ENCODE measurements around the gene CDH10. TPM values are rescaled to one million over a fixed set of nuclear protein-coding genes. Genes with fewer than 3 reads are reported as not detected.

The CDH10 gene
- total and polyA plus RNA-seq, 3 experiments from 2014 or later, result not detected

DNA sequence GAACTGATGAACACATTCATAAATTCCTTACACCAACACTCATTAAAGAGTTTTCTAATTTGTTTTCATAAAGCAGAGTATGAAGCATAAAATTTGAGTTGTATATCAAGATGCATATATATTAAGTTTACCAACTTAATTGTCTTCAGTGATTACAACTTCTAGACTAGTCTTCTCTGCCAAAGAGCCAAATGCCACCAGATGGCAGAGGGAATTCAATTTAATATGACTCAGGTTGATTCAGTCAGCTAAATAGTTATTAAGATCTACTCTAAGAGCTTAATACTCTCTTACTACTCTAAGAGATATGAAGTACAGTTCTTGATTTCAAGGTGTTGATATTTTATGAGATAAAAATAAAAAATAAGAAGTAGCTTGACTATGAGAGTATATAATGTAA, 53.4 kb downstream of the CDH10 start:
- Mint-ChIP-seq H3K27me3 (no peaks in the 10 kb centered on the region), H3K4me3 (no peak overlapping the region)
- no peaks in the 10 kb centered on the region for H3K36me3 ChIP-seq (ENCODE audit: insufficient read depth, low read length)

GRCh38 chr5:24589566-24589965, 55.2 kb downstream of the CDH10 start:
- H3K27me3 Mint-ChIP-seq, result no peaks in the 10 kb centered on the region
- Histone ChIP-seq H3K27me3 (ENCODE audit: insufficient read depth, low read length, poor library complexity, severe bottlenecking) (no peaks in the 10 kb centered on the region), H3K4me1 (ENCODE audit: insufficient read depth, low read length) (no peaks in the 10 kb centered on the region), H3K27ac (ENCODE audit: low read depth, low read length) (no peak overlapping the region), H3K4me3 (ENCODE audit: low read length) (no peak overlapping the region), H3K9me3 (ENCODE audit: low read length) (no peaks in the 10 kb centered on the region), H3K36me3 (ENCODE audit: insufficient read depth, low read length) (no peaks in the 10 kb centered on the region)
- H3K9me3 Mint-ChIP-seq, result peaks cover 6 to 20% (median 10%) of the 10 kb centered on the region in 5 donors
- H3K36me3 Mint-ChIP-seq, result no peaks in the 10 kb centered on the region
- CTCF ChIA-PET, result no interaction called here
- no peak overlapping the region for H3K27ac Mint-ChIP-seq
- no peak overlapping the region for H3K4me3 Mint-ChIP-seq
- DNase-seq, result no peak
- POLR2A ChIA-PET, result no interaction called here
- no peaks in the 10 kb centered on the region for H3K4me1 Mint-ChIP-seq

More for the DNA sequence above, 53.4 kb downstream of the CDH10 start:
- no peaks in the 10 kb centered on the region for H3K4me1 ChIP-seq (ENCODE audit: insufficient read depth, low read length)
- no peak overlapping the region for H3K27ac ChIP-seq (ENCODE audit: low read depth, low read length)
- no peaks in the 10 kb centered on the region for H3K9me3 ChIP-seq (ENCODE audit: low read length)
- no peak overlapping the region for H3K4me3 ChIP-seq (ENCODE audit: low read length)
- DNase-seq, result no peak
- CTCF ChIA-PET, result no interaction called here
- H3K9me3 Mint-ChIP-seq, result peaks cover 4 to 11% (median 6%) of the 10 kb centered on the region in 5 donors
- POLR2A ChIA-PET, result no interaction called here
- H3K27ac Mint-ChIP-seq, result no peak overlapping the region
- H3K36me3 Mint-ChIP-seq, result no peaks in the 10 kb centered on the region
- no peaks in the 10 kb centered on the region for H3K27me3 ChIP-seq (ENCODE audit: insufficient read depth, low read length, poor library complexity, severe bottlenecking)
- H3K4me1 Mint-ChIP-seq, result no peaks in the 10 kb centered on the region

DNA sequence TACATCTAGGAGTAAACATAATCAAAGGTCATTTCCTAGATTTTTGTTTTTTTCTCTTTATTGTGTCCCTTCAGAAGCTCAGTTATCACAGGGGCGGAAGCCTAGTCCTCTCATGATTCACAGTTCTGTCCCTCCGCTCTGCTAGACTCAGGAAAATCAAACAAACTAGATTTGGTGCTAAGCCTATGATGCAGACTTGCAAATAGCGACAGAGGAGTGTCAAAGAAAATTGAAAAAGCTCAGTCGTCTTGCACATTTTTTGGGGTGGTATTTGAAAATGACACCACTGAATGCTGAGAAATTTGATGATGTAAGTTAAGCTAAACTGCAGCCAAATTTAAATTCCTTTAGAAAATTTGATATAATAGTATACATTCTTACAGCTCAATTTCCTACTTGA, 59.0 kb downstream of the CDH10 start:
- Histone ChIP-seq H3K27ac (ENCODE audit: low read depth, low read length) (no peak overlapping the region), H3K27me3 (ENCODE audit: insufficient read depth, low read length, poor library complexity, severe bottlenecking) (no peaks in the 10 kb centered on the region), H3K4me1 (ENCODE audit: insufficient read depth, low read length) (no peaks in the 10 kb centered on the region), H3K36me3 (ENCODE audit: insufficient read depth, low read length) (no peaks in the 10 kb centered on the region), H3K9me3 (ENCODE audit: low read length) (no peaks in the 10 kb centered on the region), H3K4me3 (ENCODE audit: low read length) (no peak overlapping the region)
- H3K27me3 Mint-ChIP-seq, result no peaks in the 10 kb centered on the region
- no peaks in the 10 kb centered on the region for H3K4me1 Mint-ChIP-seq
- no peaks in the 10 kb centered on the region for H3K36me3 Mint-ChIP-seq
- no peak for DNase-seq
- H3K27ac Mint-ChIP-seq, result no peak overlapping the region
- no peak overlapping the region for H3K4me3 Mint-ChIP-seq
- ChIA-PET CTCF (no interaction called here), POLR2A (no interaction called here)
- peaks cover 3 to 25% (median 13%) of the 10 kb centered on the region in 5 donors for H3K9me3 Mint-ChIP-seq

DNA sequence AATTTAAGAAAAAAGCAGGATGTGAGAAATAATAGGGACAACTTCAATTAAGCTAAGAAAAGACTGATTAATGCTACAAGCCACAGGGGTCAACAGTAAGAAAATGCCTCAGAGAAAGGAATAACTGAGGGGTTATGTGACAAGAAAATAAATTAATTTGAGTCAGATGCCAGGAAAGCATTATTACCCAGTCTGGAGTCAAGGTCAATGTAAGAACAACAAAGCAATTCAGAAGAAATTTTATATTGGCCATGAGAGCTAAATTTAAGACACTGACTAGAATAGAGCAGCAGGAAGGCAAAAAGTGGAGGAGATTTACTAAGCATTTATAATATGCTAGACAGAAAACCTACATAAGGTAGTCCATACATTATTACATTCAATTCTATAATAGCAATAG, 73.5 kb downstream of the CDH10 start:
- no peaks in the 10 kb centered on the region for H3K27me3 Mint-ChIP-seq
- DNase-seq, result no peak
- no peak overlapping the region for H3K4me3 Mint-ChIP-seq
- Histone ChIP-seq H3K4me3 (ENCODE audit: low read length) (no peak overlapping the region), H3K27ac (ENCODE audit: low read depth, low read length) (no peak overlapping the region), H3K27me3 (ENCODE audit: insufficient read depth, low read length, poor library complexity, severe bottlenecking) (no peaks in the 10 kb centered on the region), H3K36me3 (ENCODE audit: insufficient read depth, low read length) (no peaks in the 10 kb centered on the region), H3K9me3 (ENCODE audit: low read length) (no peaks in the 10 kb centered on the region), H3K4me1 (ENCODE audit: insufficient read depth, low read length) (no peaks in the 10 kb centered on the region)
- H3K27ac Mint-ChIP-seq, result no peak overlapping the region
- H3K4me1 Mint-ChIP-seq, result no peaks in the 10 kb centered on the region
- CTCF ChIA-PET, result no interaction called here
- peaks cover 7 to 29% (median 14%) of the 10 kb centered on the region in 5 donors for H3K9me3 Mint-ChIP-seq
- H3K36me3 Mint-ChIP-seq, result no peaks in the 10 kb centered on the region
- POLR2A ChIA-PET, result no interaction called here

- no peaks in the 10 kb centered on the region for H3K36me3 Mint-ChIP-seq
- ChIA-PET POLR2A (no interaction called here), CTCF (no interaction called here)
- no peaks in the 10 kb centered on the region for H3K9me3 ChIP-seq (ENCODE audit: low read length)
- no peak overlapping the region for H3K4me3 ChIP-seq (ENCODE audit: low read length)
- no peaks in the 10 kb centered on the region for H3K27me3 ChIP-seq (ENCODE audit: insufficient read depth, low read length, poor library complexity, severe bottlenecking)
- no peak overlapping the region for H3K27ac Mint-ChIP-seq
- H3K9me3 Mint-ChIP-seq, result peaks cover 6 to 29% (median 15%) of the 10 kb centered on the region in 5 donors
- no peaks in the 10 kb centered on the region for H3K4me1 Mint-ChIP-seq
- no peak overlapping the region for H3K4me3 Mint-ChIP-seq
- no peaks in the 10 kb centered on the region for H3K36me3 ChIP-seq (ENCODE audit: insufficient read depth, low read length)
- H3K27ac ChIP-seq (ENCODE audit: low read depth, low read length), result no peak overlapping the region
- H3K27me3 Mint-ChIP-seq, result no peaks in the 10 kb centered on the region
- no peaks in the 10 kb centered on the region for H3K4me1 ChIP-seq (ENCODE audit: insufficient read depth, low read length)
- DNase-seq, result no peak
Measured at GRCh38 chr5:24566933-24567332, 77.8 kb downstream of the CDH10 start.

DNA sequence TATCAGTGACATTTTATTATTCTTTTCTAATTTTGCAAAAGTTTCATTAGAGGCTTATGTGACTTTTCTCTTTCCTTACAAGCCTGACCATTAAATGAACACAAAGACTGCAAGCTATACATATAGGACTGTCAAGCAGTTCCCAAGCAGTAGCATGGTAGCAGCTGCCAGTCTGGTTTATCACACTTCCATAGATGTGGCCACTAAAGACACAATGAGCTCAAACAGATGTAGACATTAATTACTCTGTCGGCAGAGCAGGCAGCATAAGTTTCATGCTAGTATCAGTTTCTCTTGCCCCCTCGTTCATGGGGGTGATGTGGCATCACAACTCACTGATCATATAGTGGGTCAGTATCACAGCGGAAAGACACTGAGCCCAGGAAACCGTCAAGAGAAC, 89.5 kb downstream of the CDH10 start:
- Histone ChIP-seq H3K4me1 (ENCODE audit: insufficient read depth, low read length) (no peaks in the 10 kb centered on the region), H3K9me3 (ENCODE audit: low read length) (no peaks in the 10 kb centered on the region), H3K27ac (ENCODE audit: low read depth, low read length) (no peak overlapping the region), H3K27me3 (ENCODE audit: insufficient read depth, low read length, poor library complexity, severe bottlenecking) (no peaks in the 10 kb centered on the region), H3K36me3 (ENCODE audit: insufficient read depth, low read length) (no peaks in the 10 kb centered on the region), H3K4me3 (ENCODE audit: low read length) (no peak overlapping the region)
- no peaks in the 10 kb centered on the region for H3K27me3 Mint-ChIP-seq
- no peak overlapping the region for H3K27ac Mint-ChIP-seq
- H3K4me3 Mint-ChIP-seq, result no peak overlapping the region
- ChIA-PET CTCF (no interaction called here), POLR2A (no interaction called here)
- peaks cover 2 to 43% (median 12%) of the 10 kb centered on the region in 5 donors for H3K9me3 Mint-ChIP-seq
- no peaks in the 10 kb centered on the region for H3K4me1 Mint-ChIP-seq
- DNase-seq, result no peak
- no peaks in the 10 kb centered on the region for H3K36me3 Mint-ChIP-seq

DNA sequence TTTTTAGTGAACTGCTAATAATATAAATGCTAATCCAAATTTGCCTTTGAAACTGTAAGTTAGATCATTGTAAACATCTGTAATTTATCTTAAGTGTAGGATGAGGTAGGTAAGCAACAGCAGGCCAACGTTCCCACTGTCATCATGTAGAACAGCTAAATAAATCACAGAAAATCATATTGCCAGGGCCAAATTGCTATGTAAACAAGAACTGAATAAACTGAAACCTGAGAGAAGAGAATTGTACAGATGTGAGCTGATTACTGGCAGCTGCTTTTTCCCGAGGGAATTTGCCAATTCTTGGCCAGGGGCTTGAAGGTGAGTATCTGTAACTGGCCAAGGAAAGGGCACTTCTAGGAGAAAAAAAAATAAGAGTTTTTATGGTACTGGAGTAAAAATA, 97.6 kb downstream of the CDH10 start:
- no peaks in the 10 kb centered on the region for H3K27me3 Mint-ChIP-seq
- POLR2A ChIA-PET, result no interaction called here
- no peaks in the 10 kb centered on the region for H3K36me3 ChIP-seq (ENCODE audit: insufficient read depth, low read length)
- CTCF ChIA-PET, result no interaction called here
- no peak for DNase-seq
- no peak overlapping the region for H3K4me3 Mint-ChIP-seq
- no peaks in the 10 kb centered on the region for H3K4me1 ChIP-seq (ENCODE audit: insufficient read depth, low read length)
- H3K27ac ChIP-seq (ENCODE audit: low read depth, low read length), result no peak overlapping the region
- no peaks in the 10 kb centered on the region for H3K4me1 Mint-ChIP-seq
- no peaks in the 10 kb centered on the region for H3K27me3 ChIP-seq (ENCODE audit: insufficient read depth, low read length, poor library complexity, severe bottlenecking)
- peaks cover 8 to 33% (median 14%) of the 10 kb centered on the region in 5 donors for H3K9me3 Mint-ChIP-seq
- no peak overlapping the region for H3K4me3 ChIP-seq (ENCODE audit: low read length)
- no peaks in the 10 kb centered on the region for H3K36me3 Mint-ChIP-seq
- H3K9me3 ChIP-seq (ENCODE audit: low read length), result no peaks in the 10 kb centered on the region
- no peak overlapping the region for H3K27ac Mint-ChIP-seq

DNA sequence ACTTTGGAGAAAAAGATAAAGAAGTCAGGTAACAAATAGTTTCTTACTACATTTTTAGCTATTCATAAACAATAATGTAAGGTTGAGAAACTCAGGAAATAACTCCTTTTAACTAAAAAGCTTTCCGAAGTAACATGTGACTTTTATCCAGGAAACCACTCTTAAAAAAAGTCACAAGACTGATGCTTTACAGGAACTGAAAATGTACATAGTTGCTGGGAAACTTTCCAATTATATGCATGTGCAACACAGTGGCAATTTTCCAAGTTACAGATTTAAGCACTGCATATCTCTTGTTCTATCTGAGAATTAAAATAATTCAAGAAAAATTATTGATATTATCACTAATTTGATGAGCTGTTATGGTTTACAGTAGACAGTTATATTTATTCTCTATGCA, 105.2 kb downstream of the CDH10 start:
- H3K4me3 Mint-ChIP-seq, result no peak overlapping the region
- no peak overlapping the region for H3K4me3 ChIP-seq (ENCODE audit: low read length)
- H3K27me3 Mint-ChIP-seq, result no peaks in the 10 kb centered on the region
- CTCF ChIA-PET, result no interaction called here
- POLR2A ChIA-PET, result no interaction called here
- no peaks in the 10 kb centered on the region for H3K9me3 ChIP-seq (ENCODE audit: low read length)
- H3K36me3 Mint-ChIP-seq, result no peaks in the 10 kb centered on the region
- H3K27ac Mint-ChIP-seq, result no peak overlapping the region
- H3K36me3 ChIP-seq (ENCODE audit: insufficient read depth, low read length), result no peaks in the 10 kb centered on the region
- H3K4me1 Mint-ChIP-seq, result no peaks in the 10 kb centered on the region
- no peaks in the 10 kb centered on the region for H3K27me3 ChIP-seq (ENCODE audit: insufficient read depth, low read length, poor library complexity, severe bottlenecking)
- DNase-seq, result no peak
- no peaks in the 10 kb centered on the region for H3K4me1 ChIP-seq (ENCODE audit: insufficient read depth, low read length)
- H3K9me3 Mint-ChIP-seq, result peaks cover 0 to 32% (median 10%) of the 10 kb centered on the region in 5 donors
- H3K27ac ChIP-seq (ENCODE audit: low read depth, low read length), result no peak overlapping the region

- Histone ChIP-seq H3K36me3 (ENCODE audit: insufficient read depth, low read length) (no peaks in the 10 kb centered on the region), H3K4me1 (ENCODE audit: insufficient read depth, low read length) (no peaks in the 10 kb centered on the region), H3K27ac (ENCODE audit: low read depth, low read length) (no peak overlapping the region), H3K9me3 (ENCODE audit: low read length) (no peaks in the 10 kb centered on the region), H3K27me3 (ENCODE audit: insufficient read depth, low read length, poor library complexity, severe bottlenecking) (no peaks in the 10 kb centered on the region), H3K4me3 (ENCODE audit: low read length) (no peak overlapping the region)
- no peak for DNase-seq
- H3K27me3 Mint-ChIP-seq, result no peaks in the 10 kb centered on the region
- ChIA-PET POLR2A (no interaction called here), CTCF (no interaction called here)
- no peak overlapping the region for H3K27ac Mint-ChIP-seq
- no peaks in the 10 kb centered on the region for H3K4me1 Mint-ChIP-seq
- no peak overlapping the region for H3K4me3 Mint-ChIP-seq
- H3K36me3 Mint-ChIP-seq, result no peaks in the 10 kb centered on the region
- peaks cover 0 to 31% (median 11%) of the 10 kb centered on the region in 5 donors for H3K9me3 Mint-ChIP-seq
Measured at GRCh38 chr5:24538346-24538745, 106.4 kb downstream of the CDH10 start.

Measured in CD8-positive, alpha-beta memory T cell (primary cell).